OCI-LY1 (cell line): ENCODE results near the gene CHMP5.

Source experiments
- H2AFZ ChIP-seq: fragments of 200-600 bp; sonication (generic), shearing (Covaris generic); 2 replicates; pipeline ENCODE4 v1.6.0; 2014; ENCODE audit warnings: antibody characterized with exemption, mild to moderate bottlenecking, low read length
- H3F3A ChIP-seq: fragments of 200-600 bp; sonication (generic), shearing (Covaris generic); 2 replicates; pipeline ENCODE4 v1.6.0; 2014; ENCODE audit warnings: mild to moderate bottlenecking, antibody characterized with exemption, low read length, moderate library complexity; ENCODE audit not compliant: insufficient read depth
- H3K27ac ChIP-seq: fragments of 200-600 bp; sonication (generic); 2 replicates; pipeline ENCODE4 v1.5.1; 2014; ENCODE audit warnings: low read length, mixed run types, mild to moderate bottlenecking, low read depth; ENCODE audit not compliant: poor library complexity, severe bottlenecking
- H3K27me3 ChIP-seq: fragments of 200-600 bp; sonication (generic); 2 replicates; pipeline ENCODE4 v1.6.0; 2014; ENCODE audit warnings: antibody characterized with exemption, mild to moderate bottlenecking, low read length, moderate library complexity; ENCODE audit not compliant: insufficient read depth
- H3K36me3 ChIP-seq: fragments of 200-600 bp; sonication (generic); 2 replicates; pipeline ENCODE4 v1.6.1; 2014; ENCODE audit warnings: mild to moderate bottlenecking, antibody characterized with exemption, low read length, moderate library complexity, mixed read lengths; ENCODE audit not compliant: insufficient read depth
- H3K4me1 ChIP-seq: fragments of 200-600 bp; sonication (generic); 2 replicates; pipeline ENCODE4 v1.5.1; 2014; ENCODE audit warnings: mild to moderate bottlenecking, low read length, moderate library complexity; ENCODE audit not compliant: insufficient read depth, severe bottlenecking
- H3K4me2 ChIP-seq: fragments of 200-600 bp; sonication (generic), shearing (Covaris generic); 2 replicates; pipeline ENCODE4 v1.6.1; 2014; ENCODE audit warnings: low read length
- H3K4me3 ChIP-seq: fragments of 200-600 bp; sonication (generic); 2 replicates; pipeline ENCODE4 v1.5.1; 2014; ENCODE audit warnings: low read length, low read depth, mild to moderate bottlenecking, mixed read lengths; ENCODE audit not compliant: poor library complexity, severe bottlenecking
- H3K79me2 ChIP-seq: fragments of 200-600 bp; shearing (Covaris generic); 2 replicates; pipeline ENCODE4 v1.6.1; 2016; ENCODE audit warnings: mixed run types, low read length, mixed read lengths; ENCODE audit not compliant: insufficient read depth
- H3K9ac ChIP-seq: fragments of 200-600 bp; sonication (generic), shearing (Covaris generic); 2 replicates; pipeline ENCODE4 v1.6.1; 2014; ENCODE audit warnings: mild to moderate bottlenecking, low read length, mixed read lengths
- H3K9me2 ChIP-seq: fragments of 200-600 bp; sonication (generic), shearing (Covaris generic); 2 replicates; pipeline ENCODE4 v1.6.1; 2014; ENCODE audit warnings: low read depth, mild to moderate bottlenecking, low read length, mixed read lengths
- H3K9me3 ChIP-seq: fragments of 200-600 bp; shearing (Covaris generic); 2 replicates; pipeline ENCODE4 v1.6.1; 2014; ENCODE audit warnings: low read length, mixed read lengths
- H4K20me1 ChIP-seq: fragments of 200-600 bp; sonication (generic), shearing (Covaris generic); 2 replicates; pipeline ENCODE4 v1.6.0; 2016; ENCODE audit warnings: mild to moderate bottlenecking, low read length; ENCODE audit not compliant: insufficient read depth
- CTCF ChIP-seq: fragments of 200-600 bp; sonication (generic), shearing (Covaris generic); IDR thresholded peaks from 2 replicates; pipeline ENCODE4 v1.5.1; 2017; ENCODE audit warnings: mild to moderate bottlenecking, antibody characterized with exemption, low read length, moderate library complexity, mixed read lengths
- EZH2 ChIP-seq: fragments of 200-600 bp; sonication (generic), shearing (Covaris generic); IDR thresholded peaks from 2 replicates; pipeline ENCODE4 v1.8.0; 2017; ENCODE audit warnings: borderline replicate concordance, mixed run types, mild to moderate bottlenecking, antibody characterized with exemption, low read length, moderate library complexity, mixed read lengths

CHMP5 gene

GRCh38 chr9:33249983-33250382, 14.9 kb upstream of the CHMP5 start:
- H3K4me3 ChIP-seq: no peak overlapping the region
- TF ChIP-seq CTCF (no peak), EZH2 (no peak)
- no peaks in the 10 kb centered on the region for H3K9me2 ChIP-seq
- no peaks in the 10 kb centered on the region for H3K9me3 ChIP-seq
- no peak overlapping the region for H3K9ac ChIP-seq
- peaks cover 11% of the 10 kb centered on the region for H3K4me1 ChIP-seq
- H3K36me3 ChIP-seq: peaks cover 43% of the 10 kb centered on the region
- no peaks in the 10 kb centered on the region for H3K79me2 ChIP-seq
- H2AFZ ChIP-seq: no peak overlapping the region
- H3K4me2 ChIP-seq: no peak overlapping the region
- H3K27me3 ChIP-seq: no peaks in the 10 kb centered on the region
- H3K27ac ChIP-seq: peak overlapping the region; percentile 53
- no peaks in the 10 kb centered on the region for H4K20me1 ChIP-seq
- H3F3A ChIP-seq: no peaks in the 10 kb centered on the region

GRCh38 chr9:33250458-33250995, 14.3 kb upstream of the CHMP5 start:
- Histone ChIP-seq H3K4me1 (peaks cover 11% of the 10 kb centered on the region), H3K79me2 (no peaks in the 10 kb centered on the region), H3K27me3 (no peaks in the 10 kb centered on the region), H3F3A (no peaks in the 10 kb centered on the region), H3K9me2 (no peaks in the 10 kb centered on the region), H3K4me2 (no peak overlapping the region), H3K27ac (no peak overlapping the region), H3K9ac (no peak overlapping the region), H4K20me1 (no peaks in the 10 kb centered on the region), H3K9me3 (no peaks in the 10 kb centered on the region), H3K4me3 (no peak overlapping the region), H3K36me3 (peaks cover 48% of the 10 kb centered on the region), H2AFZ (no peak overlapping the region)
- TF ChIP-seq EZH2: no peak
- TF ChIP-seq CTCF: no peak

GRCh38 chr9:33254211-33254610, 10.6 kb upstream of the CHMP5 start:
- Histone ChIP-seq H3K36me3 (peaks cover 84% of the 10 kb centered on the region), H3K79me2 (no peaks in the 10 kb centered on the region), H4K20me1 (no peaks in the 10 kb centered on the region), H3K27ac (no peak overlapping the region), H3K4me1 (peaks cover 7% of the 10 kb centered on the region), H3K4me3 (no peak overlapping the region), H3K9ac (no peak overlapping the region), H2AFZ (no peak overlapping the region), H3F3A (no peaks in the 10 kb centered on the region), H3K4me2 (no peak overlapping the region), H3K9me2 (no peaks in the 10 kb centered on the region), H3K27me3 (no peaks in the 10 kb centered on the region), H3K9me3 (no peaks in the 10 kb centered on the region)
- TF ChIP-seq CTCF: no peak
- no peak for TF ChIP-seq EZH2
